Dedifferentiated amniotic fluid mesenchymal stem cell (primary cell): ENCODE measurements around the gene CAB39.
A peak's percentile ranks its signal among the peaks of the same experiment; 100 is the strongest.

Source experiments
- DNase-seq: peaks from one replicate; pipeline ENCODE4 v3.0.0-alpha.2; 2016; ENCODE audit errors: extremely low spot score

CAB39 gene

DNA sequence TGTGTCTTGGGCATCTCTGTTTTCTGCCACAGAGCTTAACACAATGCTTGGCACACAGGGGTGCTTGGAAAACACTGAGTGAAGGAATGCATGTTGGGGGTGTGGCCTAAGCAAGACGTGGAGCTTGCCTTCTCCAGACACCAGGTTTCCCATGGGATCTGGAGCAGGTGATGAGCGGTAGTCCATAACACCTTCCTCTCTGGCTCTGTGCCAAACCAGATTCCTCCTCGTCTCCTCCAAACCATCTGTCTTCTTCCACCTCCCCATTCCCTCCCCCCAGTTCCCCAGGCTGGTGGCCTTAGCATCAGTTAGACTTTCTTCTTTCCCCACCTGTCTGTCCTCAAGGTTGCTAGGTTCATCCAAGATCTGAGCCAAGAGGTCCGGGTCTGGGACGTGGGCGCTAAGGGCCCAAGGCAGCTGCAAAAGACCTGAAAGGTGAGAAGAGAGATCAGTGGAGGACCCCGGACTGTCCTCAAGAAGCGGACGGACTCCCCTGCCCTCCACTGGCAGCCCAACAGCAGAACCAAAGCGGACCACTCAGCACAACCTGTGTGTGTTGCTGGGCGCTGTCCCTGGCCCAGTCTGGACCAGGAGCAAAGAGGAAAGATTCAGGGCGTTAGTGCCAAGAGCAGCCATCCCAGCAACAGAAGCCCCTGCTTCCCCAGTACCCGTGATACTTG, 150.9 kb downstream of the CAB39 start:
- DNase-seq, result no peak

DNA sequence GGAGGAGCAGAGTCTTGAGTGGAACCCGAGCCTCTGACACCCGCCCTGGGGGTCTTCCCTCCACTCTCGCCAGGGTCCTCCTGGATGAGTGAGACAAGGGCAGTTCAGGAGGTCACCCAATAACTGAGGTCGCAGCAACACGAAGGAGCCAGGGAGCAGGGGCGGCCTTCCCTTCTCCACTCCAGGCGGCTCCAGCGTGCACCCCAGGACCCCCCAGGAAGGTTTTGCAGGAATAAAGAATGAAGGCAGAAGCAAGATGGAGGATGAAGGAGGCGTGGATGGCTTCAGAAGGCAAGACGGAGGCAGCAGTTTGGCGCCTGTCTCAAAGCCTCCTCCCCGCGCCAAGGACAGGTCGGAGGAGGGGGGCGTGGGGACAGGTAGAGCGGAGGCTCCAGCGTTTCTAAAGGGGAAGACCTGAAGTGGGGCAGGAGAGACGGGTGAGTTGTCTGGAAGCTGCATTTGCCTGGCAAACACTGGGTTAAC, 151.5 kb downstream of the CAB39 start:
- DNase-seq, result no peak

DNA sequence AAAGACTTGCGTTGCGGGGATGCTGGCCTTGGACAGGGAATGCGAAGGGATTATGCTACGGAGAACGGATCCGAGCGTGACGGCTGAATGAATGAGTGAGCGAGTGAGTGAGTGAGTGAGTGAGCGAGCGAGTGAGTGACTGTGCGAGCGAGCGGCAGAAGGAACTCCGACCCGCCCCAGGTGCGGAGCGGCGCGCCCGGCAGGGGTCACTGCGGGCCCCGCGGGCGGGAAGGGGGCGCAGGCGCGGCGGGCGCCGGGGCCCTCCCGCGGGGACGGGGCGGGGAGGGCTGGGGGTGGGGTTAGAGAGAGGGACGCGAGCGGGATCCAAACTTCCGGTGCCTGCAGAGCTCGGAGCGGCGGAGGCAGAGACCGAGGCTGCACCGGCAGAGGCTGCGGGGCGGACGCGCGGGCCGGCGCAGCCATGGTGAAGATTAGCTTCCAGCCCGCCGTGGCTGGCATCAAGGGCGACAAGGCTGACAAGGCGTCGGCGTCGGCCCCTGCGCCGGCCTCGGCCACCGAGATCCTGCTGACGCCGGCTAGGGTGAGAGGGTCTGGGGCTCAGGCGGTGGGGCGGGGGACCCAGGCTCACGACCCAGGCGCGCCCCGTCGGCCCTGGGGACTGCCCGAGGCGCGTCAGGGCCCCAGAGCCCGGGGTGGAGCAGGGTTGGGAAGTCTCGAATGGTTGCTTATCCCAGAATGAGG, 152.1 kb downstream of the CAB39 start, which contains the start of gene ITM2C:
ITM2C (plus strand) TSS at position 338 of the 702 bp plus-strand sequence; CDS start at position 422, 84 bp downstream.
- DNase-seq, result peak; percentile 47

DNA sequence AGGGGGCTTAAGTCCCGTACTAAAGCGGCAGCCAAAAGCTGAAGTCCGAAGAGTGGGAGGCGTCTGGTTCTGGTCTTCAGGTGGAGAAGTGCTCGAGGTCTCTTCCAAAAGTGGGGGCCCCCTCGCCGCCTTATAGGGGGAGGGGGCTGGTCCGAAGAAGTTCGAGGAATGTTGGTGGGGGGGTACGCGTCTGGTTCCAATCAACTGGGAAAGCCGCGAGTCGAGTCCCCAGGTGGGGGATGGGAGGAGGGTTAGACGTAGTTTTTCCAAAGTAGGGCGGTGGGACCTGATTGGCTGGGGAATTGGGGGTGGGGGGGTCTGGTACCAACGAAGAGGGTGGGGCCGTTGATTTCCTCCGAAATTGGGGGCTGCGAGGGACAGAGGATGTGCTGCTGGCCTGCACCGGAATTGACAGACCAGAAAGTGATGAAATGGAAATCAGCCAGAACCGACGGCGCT, 152.7 kb downstream of the CAB39 start:
- DNase-seq, result no peak

DNA sequence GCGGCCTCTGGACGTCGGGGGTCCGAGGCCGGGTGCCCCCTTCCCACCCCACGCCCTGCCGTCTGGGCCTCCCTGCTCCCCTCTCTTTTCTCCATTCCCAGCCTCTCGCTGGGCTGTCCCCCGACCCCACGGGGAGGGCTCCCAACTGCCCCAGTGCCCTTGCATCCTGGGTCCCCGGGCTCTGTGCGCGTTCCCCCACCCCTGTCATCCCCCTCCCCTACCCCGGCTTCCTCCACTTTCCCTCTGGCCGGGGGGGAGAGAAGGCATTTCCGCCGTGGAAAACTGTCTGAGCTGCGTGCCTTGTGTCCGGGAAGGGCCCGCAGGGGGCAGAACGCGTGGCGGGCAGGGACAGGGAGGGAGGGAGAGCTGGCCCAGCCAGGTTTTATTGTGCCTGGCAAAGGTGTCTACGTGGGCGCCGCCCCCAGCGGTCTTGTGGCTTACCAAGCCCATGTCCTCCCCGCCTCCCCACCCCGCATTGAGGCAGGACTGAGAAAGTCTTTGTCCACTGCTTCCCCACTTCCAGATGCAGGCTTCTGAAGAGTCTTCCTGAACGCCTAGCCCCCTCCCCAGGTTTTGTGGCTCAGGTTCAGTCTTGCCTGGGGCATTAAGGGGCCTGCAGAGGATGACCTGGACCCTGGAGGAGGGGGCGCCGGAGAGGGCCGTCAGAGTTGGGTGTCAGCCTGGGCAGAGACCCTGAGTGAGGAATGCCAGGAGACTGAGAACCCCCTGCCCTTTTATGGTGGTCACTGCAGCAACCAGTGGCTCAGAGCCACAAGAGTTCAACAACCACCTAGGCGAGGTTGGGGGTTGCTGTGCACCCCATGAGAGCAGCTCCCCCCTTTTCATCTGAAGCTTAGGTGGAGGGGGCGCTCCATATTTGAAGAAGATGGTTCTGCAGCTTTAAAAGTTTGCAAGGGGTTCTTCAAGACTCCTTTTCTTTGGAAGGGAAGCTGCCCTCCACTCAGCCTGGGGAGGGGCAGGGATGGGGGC, 153.4 kb downstream of the CAB39 start:
- DNase-seq, result no peak

DNA sequence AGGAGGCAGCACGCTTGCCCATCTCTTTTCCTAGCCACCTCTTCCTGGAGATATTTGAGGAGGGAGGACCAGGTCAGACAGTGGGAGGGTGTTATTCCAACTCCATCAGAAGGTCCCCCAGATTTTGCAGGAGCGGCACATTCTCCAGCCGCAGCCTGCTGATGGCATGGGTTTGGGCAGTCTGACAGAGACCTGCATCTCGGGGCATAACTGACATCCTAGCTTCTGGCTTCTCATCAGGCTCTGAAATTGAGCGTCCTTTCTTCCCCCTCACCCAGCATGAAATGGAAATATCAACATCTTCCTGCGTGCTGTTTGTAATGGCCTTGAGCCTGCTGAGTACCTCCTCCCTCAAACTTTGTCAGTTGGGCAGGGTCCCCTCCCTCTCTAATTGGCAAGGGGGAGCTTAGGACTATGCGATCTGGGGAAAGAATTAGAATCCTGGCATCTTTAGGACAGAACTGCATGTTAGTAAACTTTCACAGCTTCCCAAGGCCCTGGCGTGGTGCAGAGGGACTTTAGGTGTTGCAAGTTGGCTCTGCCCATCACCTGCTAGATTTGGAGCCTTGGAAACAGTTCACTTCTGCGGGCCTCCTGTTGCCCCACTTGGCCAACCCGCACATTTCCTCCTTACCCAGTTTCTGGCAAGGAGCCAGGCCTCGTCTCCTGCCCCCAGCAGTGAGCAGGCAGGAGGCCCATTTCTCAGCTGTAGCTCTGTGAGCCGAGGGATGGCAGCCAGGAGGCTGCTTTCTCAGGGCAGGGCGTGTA, 154.3 kb downstream of the CAB39 start:
- no peak for DNase-seq

DNA sequence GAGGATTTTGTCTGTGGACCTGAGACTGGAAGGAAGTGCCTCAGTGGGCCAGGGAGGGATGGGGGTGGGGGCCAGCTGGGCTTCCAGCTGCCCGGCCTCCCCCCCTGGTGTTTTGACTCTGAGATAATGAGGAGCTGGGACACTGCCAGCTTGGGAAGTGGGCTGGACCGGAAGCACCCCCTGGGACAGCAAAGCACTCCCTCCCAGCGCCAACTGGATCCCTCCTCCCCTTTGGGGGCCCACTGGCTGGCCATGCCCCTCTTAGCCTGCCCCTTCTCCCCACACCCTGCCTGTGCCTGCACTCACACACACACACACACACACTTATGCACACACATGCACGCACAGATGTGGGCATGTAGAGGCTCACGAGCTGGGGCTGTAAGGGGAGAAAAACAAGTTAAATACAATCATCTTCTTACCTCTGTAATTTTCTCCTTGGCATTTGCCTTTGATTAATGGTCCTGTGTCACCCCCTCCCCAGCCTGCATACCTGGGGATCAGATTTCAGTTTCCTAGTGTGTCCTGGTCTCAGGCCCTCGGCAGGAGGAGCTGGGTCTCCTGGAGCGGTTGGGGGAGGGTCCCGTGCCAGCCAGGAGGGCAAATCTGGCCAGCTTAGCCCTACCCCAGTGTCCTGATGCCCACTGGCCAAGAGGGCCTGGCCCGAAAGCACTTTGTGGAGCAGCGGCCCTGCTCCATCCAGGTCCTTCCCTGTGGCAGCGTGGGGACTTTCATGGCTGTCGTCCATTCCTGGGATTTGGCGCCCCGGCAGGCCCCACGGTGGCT, 155.7 kb downstream of the CAB39 start:
- no peak for DNase-seq

DNA sequence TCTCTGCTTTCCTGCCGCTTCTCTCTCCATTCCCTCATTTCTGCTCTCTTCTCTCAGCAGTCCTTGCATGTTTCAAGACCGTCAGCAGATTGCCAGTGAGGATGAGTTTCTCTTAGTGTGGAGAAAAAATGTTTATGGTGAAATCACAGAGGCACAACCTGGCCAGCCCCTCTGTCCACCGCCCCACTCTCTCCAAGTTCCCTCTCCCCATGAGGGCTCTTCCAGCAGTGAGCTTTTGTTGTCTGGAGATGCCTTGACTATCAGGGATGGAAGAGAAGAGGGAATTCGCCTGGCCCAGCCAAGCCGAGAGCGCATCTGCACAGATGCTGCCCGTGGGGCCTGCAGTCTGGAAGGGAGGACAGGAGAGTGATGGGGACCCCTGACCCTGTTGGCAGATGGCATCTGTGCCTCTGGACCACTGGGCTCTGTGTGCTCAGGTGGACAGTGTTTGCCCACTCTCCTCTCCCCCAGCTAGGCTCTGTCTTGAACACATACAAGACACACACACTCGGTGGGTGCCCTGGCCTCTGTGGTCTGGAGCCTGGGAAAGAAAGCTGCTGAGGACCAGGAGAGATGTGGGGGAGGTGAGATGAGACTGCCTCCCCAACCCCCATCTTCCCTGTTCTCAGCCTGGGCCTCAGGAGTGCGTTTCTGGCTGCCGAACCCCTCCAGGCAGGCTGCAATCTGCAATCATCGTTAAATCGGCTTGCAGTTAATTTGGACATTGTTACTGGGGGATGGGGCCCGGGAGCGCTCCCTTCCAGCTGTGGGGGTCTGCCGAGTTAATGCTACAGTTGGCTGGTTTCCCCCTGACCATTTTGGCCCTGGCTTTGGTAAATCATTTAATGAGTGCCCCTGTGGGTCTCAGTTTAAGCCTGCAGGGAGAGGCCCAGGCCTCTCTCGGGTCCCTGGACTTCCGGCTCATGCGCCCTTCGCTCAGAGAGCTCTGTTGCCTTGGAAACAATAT, 156.6 kb downstream of the CAB39 start:
- DNase-seq, result no peak

DNA sequence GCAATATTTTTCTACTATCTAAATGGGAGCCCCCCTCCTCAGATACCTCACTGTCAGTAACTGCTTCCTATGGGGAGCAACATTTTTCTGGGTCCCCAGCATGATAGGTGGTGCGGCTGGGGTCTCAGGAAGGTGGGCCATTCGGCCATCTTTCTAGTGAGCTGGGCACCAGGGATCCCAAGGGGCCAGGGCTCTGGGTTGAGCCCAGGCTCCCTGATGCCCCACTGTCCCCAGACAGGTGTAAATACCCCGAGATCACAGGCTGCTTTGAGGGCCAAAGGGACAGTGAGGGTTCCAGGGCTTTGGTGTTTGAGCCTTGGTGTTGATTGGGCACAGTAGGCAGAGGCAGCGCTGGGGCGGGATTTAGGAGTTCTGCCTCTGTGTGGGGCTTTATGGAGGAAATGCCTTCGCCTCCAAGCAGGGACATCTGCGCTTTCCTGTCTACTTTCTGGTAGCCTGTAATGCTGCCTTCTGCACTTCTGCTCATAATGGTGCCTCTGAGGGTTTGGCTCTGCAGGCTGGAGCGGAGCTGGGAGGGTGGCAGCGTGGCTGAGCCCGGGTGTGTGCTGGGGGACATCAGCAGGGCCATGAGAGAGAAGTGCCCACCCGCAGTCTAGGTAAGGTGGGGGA, 157.4 kb downstream of the CAB39 start:
- DNase-seq, result no peak
